ENCODE data around the gene GSTA2. TPM values are rescaled to one million over a fixed set of nuclear protein-coding genes. Genes with fewer than 3 reads are reported as not detected.
"Not testable (repeated sequence)": the region's sequence is repeated elsewhere in the genome, so short reads cannot be mapped to it uniquely, and the experiment has no call there.

The GSTA2 gene
- total RNA-seq, 1 experiment from 2014 or later = not detected

DNA sequence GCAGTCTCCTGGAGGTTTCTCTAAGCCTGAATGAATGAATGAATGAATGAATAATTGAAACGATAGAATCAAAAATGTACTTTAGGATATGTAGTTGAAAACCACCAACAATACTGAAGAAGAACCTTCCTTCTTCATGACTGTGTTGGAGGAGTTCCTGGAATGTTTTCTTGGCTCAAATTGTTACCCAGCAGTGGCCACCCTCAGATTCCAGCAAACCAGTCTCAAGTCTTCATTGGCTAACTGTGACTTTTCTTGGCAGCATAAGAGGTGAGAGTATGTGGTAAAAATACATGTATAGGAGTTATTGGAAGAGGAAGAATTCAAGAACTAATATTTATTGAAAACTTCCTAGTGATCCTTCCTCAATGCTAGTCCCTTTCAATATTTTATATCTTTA is 36.0 kb upstream of the GSTA2 start:
- H3K4me1 ChIP-seq (ENCODE audit: control insufficient read depth, insufficient read depth, low read length); BruUV-seq (replicated peaks); H3K36me3 ChIP-seq (ENCODE audit: control insufficient read depth, insufficient read depth, low read length); in situ Hi-C loops (cut with HindIII; ENCODE audit: low pct_unique_long_range_greater_than_20kb, low sequenced_read_pairs); H3K27me3 ChIP-seq (ENCODE audit: control insufficient read depth, insufficient read depth, low read length); H3K27ac ChIP-seq (ENCODE audit: low read length); ATAC-seq; H3K4me3 ChIP-seq (ENCODE audit: low read depth in 2 of 2, low read length in 2 of 2); CTCF ChIA-PET; H3K9me3 ChIP-seq (ENCODE audit: control insufficient read depth, insufficient read depth, low read depth, low read length); POLR2A ChIA-PET; intact Hi-C loops (cut with micrococcal nuclease; ENCODE audit: unreplicated experiment); DNase-seq (ENCODE audit: low read depth, low spot score): not testable (repeated sequence)

DNA sequence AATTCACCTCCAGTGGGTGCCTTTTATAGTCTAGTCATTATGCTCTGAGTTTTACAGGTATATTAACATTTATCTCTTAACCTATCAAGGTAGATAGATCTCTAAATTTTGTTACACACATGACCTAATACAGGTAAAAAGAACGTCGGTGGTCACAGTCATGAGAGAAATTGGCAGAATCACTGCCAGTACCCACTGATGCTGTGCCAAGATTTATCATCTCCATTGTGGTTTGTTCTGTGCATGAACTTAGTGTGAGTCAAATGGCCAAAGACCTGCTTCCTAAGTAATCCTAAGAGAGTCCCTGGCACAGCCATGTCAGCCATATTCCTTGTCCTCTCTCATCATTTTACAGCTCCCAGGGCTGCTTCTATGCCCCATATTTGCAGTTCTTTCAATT is 31.1 kb upstream of the GSTA2 start:
- intact Hi-C loops (cut with micrococcal nuclease; ENCODE audit: unreplicated experiment); H3K4me3 ChIP-seq (ENCODE audit: low read depth in 2 of 2, low read length in 2 of 2); CTCF ChIA-PET; H3K9me3 ChIP-seq (ENCODE audit: control insufficient read depth, insufficient read depth, low read depth, low read length); POLR2A ChIA-PET; ATAC-seq; BruUV-seq (replicated peaks); H3K4me1 ChIP-seq (ENCODE audit: control insufficient read depth, insufficient read depth, low read length); H3K36me3 ChIP-seq (ENCODE audit: control insufficient read depth, insufficient read depth, low read length); H3K27ac ChIP-seq (ENCODE audit: low read length); DNase-seq (ENCODE audit: low read depth, low spot score); in situ Hi-C loops (cut with HindIII; ENCODE audit: low pct_unique_long_range_greater_than_20kb, low sequenced_read_pairs); H3K27me3 ChIP-seq (ENCODE audit: control insufficient read depth, insufficient read depth, low read length): not testable (repeated sequence)

DNA sequence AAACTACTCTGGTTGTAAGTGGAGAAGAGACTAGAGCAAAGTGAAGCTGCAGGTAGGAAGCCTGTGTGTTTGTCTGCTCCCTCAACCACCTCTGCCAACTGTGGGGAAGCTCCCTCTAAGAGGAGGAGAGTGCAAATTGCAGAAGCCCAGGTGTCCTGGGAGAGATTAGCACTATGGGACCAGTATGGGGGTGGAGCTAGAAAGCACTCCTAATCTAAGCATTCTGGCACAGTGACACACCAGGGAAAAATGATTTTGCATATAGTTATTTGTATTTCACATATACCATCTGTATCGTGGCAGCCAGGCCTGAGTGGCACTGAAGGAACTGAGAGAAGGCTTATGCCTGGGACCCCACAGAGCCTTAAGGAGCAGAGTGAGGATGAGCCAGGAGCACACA is 27.6 kb upstream of the GSTA2 start:
- no peak for TF ChIP-seq TCF7L2 (IDR thresholded peaks at IDR 0.05; ENCODE audit: low read depth, low read length)
- TF ChIP-seq, protein P1, sequence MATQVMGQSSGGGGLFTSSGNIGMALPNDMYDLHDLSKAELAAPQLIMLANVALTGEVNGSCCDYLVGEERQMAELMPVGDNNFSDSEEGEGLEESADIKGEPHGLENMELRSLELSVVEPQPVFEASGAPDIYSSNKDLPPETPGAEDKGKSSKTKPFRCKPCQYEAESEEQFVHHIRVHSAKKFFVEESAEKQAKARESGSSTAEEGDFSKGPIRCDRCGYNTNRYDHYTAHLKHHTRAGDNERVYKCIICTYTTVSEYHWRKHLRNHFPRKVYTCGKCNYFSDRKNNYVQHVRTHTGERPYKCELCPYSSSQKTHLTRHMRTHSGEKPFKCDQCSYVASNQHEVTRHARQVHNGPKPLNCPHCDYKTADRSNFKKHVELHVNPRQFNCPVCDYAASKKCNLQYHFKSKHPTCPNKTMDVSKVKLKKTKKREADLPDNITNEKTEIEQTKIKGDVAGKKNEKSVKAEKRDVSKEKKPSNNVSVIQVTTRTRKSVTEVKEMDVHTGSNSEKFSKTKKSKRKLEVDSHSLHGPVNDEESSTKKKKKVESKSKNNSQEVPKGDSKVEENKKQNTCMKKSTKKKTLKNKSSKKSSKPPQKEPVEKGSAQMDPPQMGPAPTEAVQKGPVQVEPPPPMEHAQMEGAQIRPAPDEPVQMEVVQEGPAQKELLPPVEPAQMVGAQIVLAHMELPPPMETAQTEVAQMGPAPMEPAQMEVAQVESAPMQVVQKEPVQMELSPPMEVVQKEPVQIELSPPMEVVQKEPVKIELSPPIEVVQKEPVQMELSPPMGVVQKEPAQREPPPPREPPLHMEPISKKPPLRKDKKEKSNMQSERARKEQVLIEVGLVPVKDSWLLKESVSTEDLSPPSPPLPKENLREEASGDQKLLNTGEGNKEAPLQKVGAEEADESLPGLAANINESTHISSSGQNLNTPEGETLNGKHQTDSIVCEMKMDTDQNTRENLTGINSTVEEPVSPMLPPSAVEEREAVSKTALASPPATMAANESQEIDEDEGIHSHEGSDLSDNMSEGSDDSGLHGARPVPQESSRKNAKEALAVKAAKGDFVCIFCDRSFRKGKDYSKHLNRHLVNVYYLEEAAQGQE (IDR thresholded peaks at IDR 0.05; ENCODE audit: insufficient read depth in 1 of 2, low read depth in 2 of 2, low read length in 1 of 2) = no peak
- TF ChIP-seq, protein P2, sequence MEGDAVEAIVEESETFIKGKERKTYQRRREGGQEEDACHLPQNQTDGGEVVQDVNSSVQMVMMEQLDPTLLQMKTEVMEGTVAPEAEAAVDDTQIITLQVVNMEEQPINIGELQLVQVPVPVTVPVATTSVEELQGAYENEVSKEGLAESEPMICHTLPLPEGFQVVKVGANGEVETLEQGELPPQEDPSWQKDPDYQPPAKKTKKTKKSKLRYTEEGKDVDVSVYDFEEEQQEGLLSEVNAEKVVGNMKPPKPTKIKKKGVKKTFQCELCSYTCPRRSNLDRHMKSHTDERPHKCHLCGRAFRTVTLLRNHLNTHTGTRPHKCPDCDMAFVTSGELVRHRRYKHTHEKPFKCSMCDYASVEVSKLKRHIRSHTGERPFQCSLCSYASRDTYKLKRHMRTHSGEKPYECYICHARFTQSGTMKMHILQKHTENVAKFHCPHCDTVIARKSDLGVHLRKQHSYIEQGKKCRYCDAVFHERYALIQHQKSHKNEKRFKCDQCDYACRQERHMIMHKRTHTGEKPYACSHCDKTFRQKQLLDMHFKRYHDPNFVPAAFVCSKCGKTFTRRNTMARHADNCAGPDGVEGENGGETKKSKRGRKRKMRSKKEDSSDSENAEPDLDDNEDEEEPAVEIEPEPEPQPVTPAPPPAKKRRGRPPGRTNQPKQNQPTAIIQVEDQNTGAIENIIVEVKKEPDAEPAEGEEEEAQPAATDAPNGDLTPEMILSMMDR (IDR thresholded peaks at IDR 0.05) = no peak
- no peak for TF ChIP-seq POLR2AphosphoS5 (IDR thresholded peaks at IDR 0.05; ENCODE audit: low read depth, low read length)
- no peak for TF ChIP-seq SIN3A (IDR thresholded peaks at IDR 0.05; ENCODE audit: borderline replicate concordance, insufficient read depth, low read depth, low read length)
- no TSS peak for BruUV-seq (replicated peaks)
- DNase-seq (ENCODE audit: low read depth, low spot score) (no peak), ATAC-seq (no peak)
- POLR2A ChIA-PET = no interaction called here
- H3K36me3 ChIP-seq (ENCODE audit: control insufficient read depth, insufficient read depth, low read length) = no peaks in the 10 kb centered on the region
- intact Hi-C loops (cut with micrococcal nuclease; ENCODE audit: unreplicated experiment) (no loop called here), in situ Hi-C loops (cut with HindIII; ENCODE audit: low pct_unique_long_range_greater_than_20kb, low sequenced_read_pairs) (no loop called here)
- no peaks in the 10 kb centered on the region for H3K4me1 ChIP-seq (ENCODE audit: control insufficient read depth, insufficient read depth, low read length)
- H3K27me3 ChIP-seq (ENCODE audit: control insufficient read depth, insufficient read depth, low read length) = 0 out of 2 replicates have a peak, but pooled peaks cover 3% of the 10 kb centered on the region
- H3K27ac ChIP-seq (ENCODE audit: low read length) = no peak overlapping the region
- no peaks in the 10 kb centered on the region for H3K9me3 ChIP-seq (ENCODE audit: control insufficient read depth, insufficient read depth, low read depth, low read length)
- CTCF ChIA-PET = no interaction called here
- H3K4me3 ChIP-seq (ENCODE audit: low read depth in 2 of 2, low read length in 2 of 2) = no peak overlapping the region

DNA sequence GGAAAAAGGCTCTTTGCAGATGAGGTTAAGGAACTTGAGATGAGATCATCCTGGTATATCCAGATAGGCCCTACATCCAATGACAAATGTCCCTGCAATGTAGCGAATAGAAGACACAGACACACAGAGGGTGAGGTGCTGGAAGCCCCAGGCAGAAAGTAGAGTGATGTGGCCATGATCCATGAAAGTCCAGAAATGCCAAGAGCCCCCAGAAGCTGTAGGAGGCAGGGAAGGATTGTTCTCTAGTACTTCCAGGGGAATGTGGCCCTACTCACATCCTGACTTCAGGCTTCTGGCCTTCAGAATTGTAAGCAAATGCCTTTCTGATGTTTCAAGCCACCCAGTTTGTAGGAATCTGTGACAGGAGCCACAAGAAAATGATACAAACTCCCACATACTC is 26.4 kb upstream of the GSTA2 start:
- H3K4me1 ChIP-seq (ENCODE audit: control insufficient read depth, insufficient read depth, low read length); H3K36me3 ChIP-seq (ENCODE audit: control insufficient read depth, insufficient read depth, low read length); CTCF ChIA-PET; DNase-seq (ENCODE audit: low read depth, low spot score); H3K27me3 ChIP-seq (ENCODE audit: control insufficient read depth, insufficient read depth, low read length); H3K9me3 ChIP-seq (ENCODE audit: control insufficient read depth, insufficient read depth, low read depth, low read length); H3K27ac ChIP-seq (ENCODE audit: low read length); intact Hi-C loops (cut with micrococcal nuclease; ENCODE audit: unreplicated experiment); POLR2A ChIA-PET; in situ Hi-C loops (cut with HindIII; ENCODE audit: low pct_unique_long_range_greater_than_20kb, low sequenced_read_pairs); BruUV-seq (replicated peaks); ATAC-seq; H3K4me3 ChIP-seq (ENCODE audit: low read depth in 2 of 2, low read length in 2 of 2): not testable (repeated sequence)
